ENCODE measurements around the gene GALNT2. TPM values are rescaled to one million over a fixed set of nuclear protein-coding genes. Genes with fewer than 3 reads are reported as not detected.

Gene GALNT2
- 76.6 TPM for polyA plus RNA-seq (2012; ENCODE audit: insufficient read length, low read depth)

DNA sequence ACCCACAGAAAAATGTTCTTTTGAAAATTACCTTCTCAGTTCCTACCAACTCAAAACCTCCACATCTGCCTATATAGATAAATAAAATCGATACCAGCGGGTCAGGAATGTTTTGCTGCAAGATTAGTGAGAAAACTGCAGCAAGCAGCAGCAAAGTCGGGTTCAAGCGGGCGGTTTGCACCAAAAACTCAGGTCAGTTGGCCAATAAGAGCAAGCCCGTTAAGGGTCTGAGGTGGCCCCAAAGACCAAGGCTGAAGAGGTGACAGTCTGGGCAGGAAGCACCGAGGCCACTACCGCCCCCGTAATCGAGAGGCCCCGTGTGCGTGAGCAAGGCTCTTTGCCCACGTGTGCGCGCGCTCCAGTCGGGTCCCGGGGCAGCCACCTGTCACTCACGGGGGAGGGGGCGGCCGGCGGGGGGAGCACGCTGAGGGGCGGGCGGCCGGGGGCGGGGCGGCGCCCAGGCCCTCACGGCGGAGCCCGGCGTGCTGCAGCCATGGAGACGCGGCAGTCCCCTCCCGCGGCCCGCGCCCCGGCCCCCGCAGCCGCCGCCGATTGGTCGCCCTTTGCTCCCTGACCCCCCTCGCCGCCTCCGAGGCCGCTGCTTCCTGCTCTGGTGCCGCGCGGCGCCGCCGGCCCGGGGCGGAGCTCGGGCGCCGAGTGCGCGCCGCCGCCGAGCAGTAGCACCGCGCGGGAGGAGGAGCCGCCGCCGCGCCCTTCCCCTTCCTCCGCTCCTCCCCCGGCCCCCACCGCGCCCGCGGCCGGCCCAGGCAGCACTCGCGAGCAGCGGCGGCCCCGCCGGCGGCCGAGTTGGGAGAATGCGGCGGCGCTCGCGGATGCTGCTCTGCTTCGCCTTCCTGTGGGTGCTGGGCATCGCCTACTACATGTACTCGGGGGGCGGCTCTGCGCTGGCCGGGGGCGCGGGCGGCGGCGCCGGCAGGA lies at the start of gene GALNT2:
TSS of gene GALNT2 (plus strand) at position 773 of the 939 bp plus-strand sequence. CDS start at position 816, 43 bp downstream.
- TF ChIP-seq TAF1 (IDR thresholded peaks at IDR 0.05; ENCODE audit: borderline replicate concordance, insufficient read depth, low read length) (peak; percentile 73; the same call in 1 of the 2 replicates), POLR2AphosphoS5 (IDR thresholded peaks at IDR 0.05; ENCODE audit: low read depth, low read length) (peak; percentile 57; the same call in 1 of the 2 replicates), SIN3A (IDR thresholded peaks at IDR 0.05; ENCODE audit: borderline replicate concordance, insufficient read depth, low read length) (peak; percentile 19; the same call in 1 of the 2 replicates), FOXP2 (optimal IDR thresholded peaks at IDR 0.05; ENCODE audit: borderline replicate concordance, extremely low read depth, extremely low read length, insufficient read depth) (peak; percentile 5)
- TF ChIP-seq, protein P1, sequence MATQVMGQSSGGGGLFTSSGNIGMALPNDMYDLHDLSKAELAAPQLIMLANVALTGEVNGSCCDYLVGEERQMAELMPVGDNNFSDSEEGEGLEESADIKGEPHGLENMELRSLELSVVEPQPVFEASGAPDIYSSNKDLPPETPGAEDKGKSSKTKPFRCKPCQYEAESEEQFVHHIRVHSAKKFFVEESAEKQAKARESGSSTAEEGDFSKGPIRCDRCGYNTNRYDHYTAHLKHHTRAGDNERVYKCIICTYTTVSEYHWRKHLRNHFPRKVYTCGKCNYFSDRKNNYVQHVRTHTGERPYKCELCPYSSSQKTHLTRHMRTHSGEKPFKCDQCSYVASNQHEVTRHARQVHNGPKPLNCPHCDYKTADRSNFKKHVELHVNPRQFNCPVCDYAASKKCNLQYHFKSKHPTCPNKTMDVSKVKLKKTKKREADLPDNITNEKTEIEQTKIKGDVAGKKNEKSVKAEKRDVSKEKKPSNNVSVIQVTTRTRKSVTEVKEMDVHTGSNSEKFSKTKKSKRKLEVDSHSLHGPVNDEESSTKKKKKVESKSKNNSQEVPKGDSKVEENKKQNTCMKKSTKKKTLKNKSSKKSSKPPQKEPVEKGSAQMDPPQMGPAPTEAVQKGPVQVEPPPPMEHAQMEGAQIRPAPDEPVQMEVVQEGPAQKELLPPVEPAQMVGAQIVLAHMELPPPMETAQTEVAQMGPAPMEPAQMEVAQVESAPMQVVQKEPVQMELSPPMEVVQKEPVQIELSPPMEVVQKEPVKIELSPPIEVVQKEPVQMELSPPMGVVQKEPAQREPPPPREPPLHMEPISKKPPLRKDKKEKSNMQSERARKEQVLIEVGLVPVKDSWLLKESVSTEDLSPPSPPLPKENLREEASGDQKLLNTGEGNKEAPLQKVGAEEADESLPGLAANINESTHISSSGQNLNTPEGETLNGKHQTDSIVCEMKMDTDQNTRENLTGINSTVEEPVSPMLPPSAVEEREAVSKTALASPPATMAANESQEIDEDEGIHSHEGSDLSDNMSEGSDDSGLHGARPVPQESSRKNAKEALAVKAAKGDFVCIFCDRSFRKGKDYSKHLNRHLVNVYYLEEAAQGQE (IDR thresholded peaks at IDR 0.05; ENCODE audit: insufficient read depth in 1 of 2, low read depth in 2 of 2, low read length in 2 of 2), result 0 out of 4 replicates have a peak, but pooled peaks of 1 of the 2 experiments have one; percentile 7

DNA sequence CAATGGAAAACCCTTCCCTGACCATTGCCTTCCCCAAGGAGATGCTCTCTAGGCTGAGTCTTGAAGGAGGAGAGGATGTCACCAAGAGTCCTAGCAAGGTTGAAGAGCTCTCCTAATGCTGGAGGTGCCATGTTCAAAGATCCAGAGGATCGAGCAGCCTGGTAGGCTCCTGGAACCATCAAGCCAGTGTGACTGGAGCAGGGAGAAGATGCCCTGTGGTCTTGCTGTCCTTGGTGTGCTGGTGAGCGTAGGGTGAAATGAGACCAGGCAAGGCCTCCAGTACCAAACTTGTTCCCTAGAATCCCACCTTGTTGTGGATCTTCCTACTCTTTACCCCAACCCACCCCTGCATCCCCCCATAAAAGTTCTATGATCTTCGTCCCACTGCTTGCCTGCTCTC lies 46.6 kb upstream of the GALNT2 start:
- TF ChIP-seq FOXP2 (optimal IDR thresholded peaks at IDR 0.05; ENCODE audit: borderline replicate concordance, extremely low read depth, extremely low read length, insufficient read depth) (no peak), POLR2AphosphoS5 (IDR thresholded peaks at IDR 0.05; ENCODE audit: low read depth, low read length) (no peak), SIN3A (IDR thresholded peaks at IDR 0.05; ENCODE audit: borderline replicate concordance, insufficient read depth, low read length) (no peak), TAF1 (IDR thresholded peaks at IDR 0.05; ENCODE audit: borderline replicate concordance, insufficient read depth, low read length) (no peak)
- TF ChIP-seq, protein P1 (IDR thresholded peaks at IDR 0.05; ENCODE audit: insufficient read depth in 1 of 2, low read depth in 2 of 2, low read length in 2 of 2), result no peak

DNA sequence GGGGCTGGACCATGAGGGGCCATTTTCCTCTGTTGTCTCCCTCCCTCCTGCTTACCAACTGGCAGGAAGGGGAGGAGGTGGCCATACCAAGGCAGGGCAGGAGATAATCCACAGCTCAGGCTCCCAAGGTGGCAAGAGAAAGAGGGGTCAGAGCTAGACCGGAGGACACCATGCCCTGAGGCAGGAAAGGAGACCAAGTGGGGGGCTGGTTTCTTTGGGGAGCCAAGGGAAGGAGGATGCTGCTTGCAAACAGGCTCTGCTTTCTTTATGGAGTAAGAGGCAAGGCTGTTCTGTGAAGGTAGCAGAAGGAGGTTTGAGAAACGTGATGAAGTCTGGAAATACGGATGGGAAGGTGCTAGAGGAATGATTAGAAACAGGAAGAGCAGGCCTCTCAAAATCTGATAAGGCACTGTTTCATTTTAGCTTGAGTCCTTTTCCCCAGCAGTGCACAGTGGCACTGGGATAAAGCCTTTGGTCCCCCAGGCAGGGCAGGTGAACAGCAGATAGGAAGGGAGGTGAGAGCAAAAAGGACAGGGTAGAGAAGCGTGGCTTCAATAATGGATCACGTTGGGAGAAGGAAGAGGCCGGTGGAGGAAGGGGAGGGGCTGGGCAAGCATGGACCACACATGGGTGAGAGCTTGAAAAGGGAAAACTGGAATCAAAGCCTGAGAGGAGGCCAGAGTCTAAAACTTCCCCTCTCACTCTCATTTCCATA lies 44.2 kb upstream of the GALNT2 start:
- no peak for TF ChIP-seq TAF1 (IDR thresholded peaks at IDR 0.05; ENCODE audit: borderline replicate concordance, insufficient read depth, low read length)
- TF ChIP-seq, protein P1 (IDR thresholded peaks at IDR 0.05; ENCODE audit: insufficient read depth in 1 of 2, low read depth in 2 of 2, low read length in 2 of 2), result no peak
- TF ChIP-seq SIN3A (IDR thresholded peaks at IDR 0.05; ENCODE audit: borderline replicate concordance, insufficient read depth, low read length), result no peak
- TF ChIP-seq POLR2AphosphoS5 (IDR thresholded peaks at IDR 0.05; ENCODE audit: low read depth, low read length), result no peak
- TF ChIP-seq FOXP2 (optimal IDR thresholded peaks at IDR 0.05; ENCODE audit: borderline replicate concordance, extremely low read depth, extremely low read length, insufficient read depth), result no peak

DNA sequence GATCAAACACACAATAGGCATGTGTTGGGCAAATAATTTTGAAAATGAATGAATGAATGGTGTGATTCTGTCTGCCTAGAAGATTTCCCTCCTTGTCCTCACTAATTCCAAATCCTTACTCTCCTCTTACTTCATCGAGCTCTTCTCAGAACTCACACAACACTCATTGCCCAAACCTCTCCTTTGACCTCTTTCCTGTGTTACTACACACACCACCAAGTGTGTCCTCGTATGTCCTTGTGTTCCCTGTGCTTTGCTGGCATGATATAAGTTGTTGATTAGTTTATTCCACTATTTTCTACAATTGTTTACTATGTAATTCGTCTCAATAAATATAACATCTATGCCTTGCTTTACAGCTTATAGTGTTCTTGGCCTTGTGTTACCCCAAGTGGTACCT lies 41.4 kb upstream of the GALNT2 start:
- TF ChIP-seq TAF1 (IDR thresholded peaks at IDR 0.05; ENCODE audit: borderline replicate concordance, insufficient read depth, low read length) (no peak), POLR2AphosphoS5 (IDR thresholded peaks at IDR 0.05; ENCODE audit: low read depth, low read length) (no peak), FOXP2 (optimal IDR thresholded peaks at IDR 0.05; ENCODE audit: borderline replicate concordance, extremely low read depth, extremely low read length, insufficient read depth) (no peak), SIN3A (IDR thresholded peaks at IDR 0.05; ENCODE audit: borderline replicate concordance, insufficient read depth, low read length) (no peak)
- TF ChIP-seq, protein P1 (IDR thresholded peaks at IDR 0.05; ENCODE audit: insufficient read depth in 1 of 2, low read depth in 2 of 2, low read length in 2 of 2), result no peak
